Endothelial cell of umbilical vein (primary cell): ENCODE results near the gene SSTR3.

Experiments
- EZH2 ChIP-seq: IDR thresholded peaks from 2 replicates; pipeline ENCODE4 v1.6.1; 2012; ENCODE audit warnings: borderline replicate concordance, low read depth, mild to moderate bottlenecking, moderate library complexity, low read length, inconsistent platforms; ENCODE audit not compliant: severe bottlenecking
- POLR2A ChIP-seq: IDR thresholded peaks from 2 replicates; pipeline ENCODE4 v1.6.1; 2012; ENCODE audit warnings: low read depth, mild to moderate bottlenecking, control low read depth, low read length
- POLR2AphosphoS5 ChIP-seq: IDR thresholded peaks from 2 replicates; pipeline ENCODE4 v1.6.1; 2012; ENCODE audit warnings: low read depth, mild to moderate bottlenecking, control low read depth, low read length, moderate library complexity; ENCODE audit not compliant: insufficient read depth
- TF ChIP-seq, protein P1 (sequence below), 2 donors: IDR thresholded peaks; 1 replicate in 1 of 2; 2 replicates in 1 of 2; pipeline ENCODE4 v1.5.1; 2011; ENCODE audit warnings: low read length in 2 of 2, mild to moderate bottlenecking in 2 of 2, moderate library complexity in 2 of 2, control low read depth in 1 of 2, inconsistent platforms in 1 of 2, low read depth in 1 of 2; ENCODE audit not compliant: insufficient read depth in 1 of 2; ENCODE audit errors: extremely low read depth in 1 of 2
- TF ChIP-seq, protein P2 (sequence below): IDR thresholded peaks from 2 replicates; pipeline ENCODE4 v1.6.1; 2011; ENCODE audit not compliant: insufficient read depth, insufficient read length

DNA sequence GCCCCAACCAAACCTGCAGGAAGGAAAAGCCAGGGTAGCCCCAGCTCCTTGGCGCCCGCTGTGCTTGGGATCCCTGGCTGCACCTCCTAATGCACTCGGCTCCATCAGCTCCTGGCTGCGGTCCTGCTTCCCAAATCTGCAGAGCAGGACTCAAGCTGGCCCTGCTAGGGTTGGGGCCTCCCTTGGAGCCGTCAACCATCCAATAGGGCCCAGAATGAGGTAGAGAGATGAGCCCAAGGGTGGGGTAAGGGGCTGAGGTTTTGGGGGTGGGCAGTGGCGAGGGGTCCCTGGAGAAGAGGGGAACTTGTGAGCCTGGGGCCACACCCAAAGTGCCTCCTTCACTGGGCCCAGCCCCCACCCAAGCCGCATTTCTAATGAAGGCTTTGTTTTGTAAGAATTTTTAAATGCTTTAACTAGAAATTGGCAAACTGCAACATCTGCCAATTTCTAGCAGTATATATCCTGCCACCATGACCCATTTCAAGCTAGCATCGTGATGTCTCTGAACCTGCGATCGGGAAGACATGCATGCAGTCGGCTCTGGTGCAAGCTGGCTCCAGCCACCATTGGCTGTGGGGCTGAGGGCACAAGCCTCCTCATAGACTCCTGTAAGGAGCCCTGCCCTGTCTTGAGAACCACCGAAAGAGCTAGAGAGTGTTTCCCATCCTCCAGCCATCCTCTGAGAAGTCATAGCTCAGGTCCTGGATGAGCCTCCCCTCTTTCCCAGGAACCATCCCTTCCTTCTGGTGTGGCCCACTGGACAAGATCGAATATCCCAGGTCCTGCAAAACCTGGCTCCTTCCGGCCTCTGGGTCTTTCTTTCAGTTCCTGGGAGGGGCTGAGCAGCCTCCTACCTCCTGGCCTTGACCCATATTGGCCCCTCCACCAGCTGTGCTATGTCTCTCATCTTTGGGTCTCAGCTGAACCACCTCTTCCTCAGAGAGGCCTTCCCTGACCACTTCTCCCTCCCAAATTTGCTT is 39.7 kb downstream of the SSTR3 start:
- no peak for TF ChIP-seq POLR2AphosphoS5
- TF ChIP-seq, protein P1, sequence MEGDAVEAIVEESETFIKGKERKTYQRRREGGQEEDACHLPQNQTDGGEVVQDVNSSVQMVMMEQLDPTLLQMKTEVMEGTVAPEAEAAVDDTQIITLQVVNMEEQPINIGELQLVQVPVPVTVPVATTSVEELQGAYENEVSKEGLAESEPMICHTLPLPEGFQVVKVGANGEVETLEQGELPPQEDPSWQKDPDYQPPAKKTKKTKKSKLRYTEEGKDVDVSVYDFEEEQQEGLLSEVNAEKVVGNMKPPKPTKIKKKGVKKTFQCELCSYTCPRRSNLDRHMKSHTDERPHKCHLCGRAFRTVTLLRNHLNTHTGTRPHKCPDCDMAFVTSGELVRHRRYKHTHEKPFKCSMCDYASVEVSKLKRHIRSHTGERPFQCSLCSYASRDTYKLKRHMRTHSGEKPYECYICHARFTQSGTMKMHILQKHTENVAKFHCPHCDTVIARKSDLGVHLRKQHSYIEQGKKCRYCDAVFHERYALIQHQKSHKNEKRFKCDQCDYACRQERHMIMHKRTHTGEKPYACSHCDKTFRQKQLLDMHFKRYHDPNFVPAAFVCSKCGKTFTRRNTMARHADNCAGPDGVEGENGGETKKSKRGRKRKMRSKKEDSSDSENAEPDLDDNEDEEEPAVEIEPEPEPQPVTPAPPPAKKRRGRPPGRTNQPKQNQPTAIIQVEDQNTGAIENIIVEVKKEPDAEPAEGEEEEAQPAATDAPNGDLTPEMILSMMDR (IDR thresholded peaks at IDR 0.05; ENCODE audit: extremely low read depth in 1 of 2, insufficient read depth in 1 of 2, low read depth in 1 of 2, low read length in 2 of 2), result no peak
- no peak for TF ChIP-seq POLR2A
- TF ChIP-seq, protein P2, sequence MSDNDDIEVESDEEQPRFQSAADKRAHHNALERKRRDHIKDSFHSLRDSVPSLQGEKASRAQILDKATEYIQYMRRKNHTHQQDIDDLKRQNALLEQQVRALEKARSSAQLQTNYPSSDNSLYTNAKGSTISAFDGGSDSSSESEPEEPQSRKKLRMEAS, result no peak
- no peak for TF ChIP-seq EZH2
